Endothelial cell of umbilical vein (primary cell): ENCODE measurements around the gene THBD. TPM values are rescaled to one million over a fixed set of nuclear protein-coding genes. Genes with fewer than 3 reads are reported as not detected.

ENCODE experiments used
- BruUV-seq: library from RNA; stranded (reverse); fragments of 400-500 nt; replicated peaks from 2 replicates; lab custom pipeline; 2021; lab: Mats Ljungman, UMichigan
- CTCF ChIA-PET: fragments of 300-600, 350-600 bp; sonication (Branson Sonifier 250); formaldehyde crosslinking; loops from one replicate; lab custom pipeline; 2021; ENCODE audit warnings: antibody characterized with exemption, inconsistent platforms; lab: Charles Lee
- POLR2A ChIA-PET: fragments of 300-600, 350-600 bp; sonication (Branson Sonifier 250); formaldehyde crosslinking; loops from one replicate; lab custom pipeline; 2021; ENCODE audit warnings: antibody characterized with exemption, inconsistent platforms; lab: Charles Lee
- DNase-seq: peaks from one replicate; pipeline ENCODE4 v3.0.0-alpha.2; 2011; ENCODE audit warnings: low read depth, low spot score
- FAIRE-seq: peaks from 2 replicates; lab custom pipeline; 2011; peaks lifted over from hg19 to GRCh38; lab: Jason Lieb, UNC
- H2AFZ ChIP-seq: 2 replicates; pipeline ENCODE4 v1.6.0; 2012; ENCODE audit warnings: low read depth, low read length, control low read depth, inconsistent platforms
- H3K27ac ChIP-seq: 2 replicates; pipeline ENCODE4 v1.5.1; 2011; ENCODE audit warnings: low read depth, mild to moderate bottlenecking, control low read depth, low read length, moderate library complexity; ENCODE audit not compliant: insufficient read depth
- H3K27me3 ChIP-seq, 2 experiments: 2 replicates each; pipeline versions ENCODE4 v1.6.0 to v1.6.1; 2011; ENCODE audit warnings: low read length in 2 of 2, mixed read lengths in 1 of 2; ENCODE audit not compliant: control insufficient read depth in 2 of 2, insufficient read depth in 2 of 2
- H3K36me3 ChIP-seq, 2 experiments: 2 replicates in 1 of 2; 3 replicates in 1 of 2; pipeline ENCODE4 v1.5.1; 2011; ENCODE audit warnings: low read length in 2 of 2, mild to moderate bottlenecking in 1 of 2, moderate library complexity in 1 of 2; ENCODE audit not compliant: control insufficient read depth in 2 of 2, insufficient read depth in 2 of 2; ENCODE audit errors: extremely low read depth in 1 of 2
- H3K4me1 ChIP-seq: 3 replicates; pipeline ENCODE4 v1.5.1; 2011; ENCODE audit warnings: mild to moderate bottlenecking, low read length; ENCODE audit not compliant: control insufficient read depth, insufficient read depth; ENCODE audit errors: extremely low read depth
- H3K4me2 ChIP-seq: 2 replicates; pipeline ENCODE4 v1.6.1; 2011; ENCODE audit warnings: low read length, control low read depth, mixed read lengths; ENCODE audit not compliant: insufficient read depth
- H3K4me3 ChIP-seq, 3 experiments: fragments of 200-600 bp in 1 of 3; sonication (generic), shearing (Covaris generic) in 1 of 3; replicated peaks in 1 of 3; 2 replicates each; pipeline ENCODE4 v1.5.1; 2011 to 2016; ENCODE audit warnings: control low read depth in 3 of 3, low read length in 3 of 3, mild to moderate bottlenecking in 2 of 3, inconsistent platforms in 1 of 3, low read depth in 1 of 3, moderate library complexity in 1 of 3; ENCODE audit not compliant: insufficient read depth in 1 of 3
- H3K79me2 ChIP-seq: 2 replicates; pipeline ENCODE4 v1.6.0; 2012; ENCODE audit warnings: low read length, inconsistent platforms; ENCODE audit not compliant: control insufficient read depth, insufficient read depth
- H3K9ac ChIP-seq: replicated peaks from 2 replicates; pipeline ENCODE3; 2011; ENCODE audit warnings: low read length, control low read depth; ENCODE audit not compliant: insufficient read depth; ENCODE audit errors: extremely low read depth
- H3K9me1 ChIP-seq: replicated peaks from 3 replicates; pipeline ENCODE4 v1.6.0; 2011; ENCODE audit warnings: mild to moderate bottlenecking, low read length; ENCODE audit not compliant: control insufficient read depth, insufficient read depth; ENCODE audit errors: extremely low read depth
- H3K9me3 ChIP-seq: replicated peaks from 2 replicates; pipeline ENCODE4 v1.5.1; 2012; ENCODE audit warnings: low read length, inconsistent platforms; ENCODE audit not compliant: control insufficient read depth, insufficient read depth
- H4K20me1 ChIP-seq: replicated peaks from 2 replicates; pipeline ENCODE3; 2011; ENCODE audit warnings: mild to moderate bottlenecking, low read length; ENCODE audit not compliant: control insufficient read depth, insufficient read depth; ENCODE audit errors: extremely low read depth
- CTCF ChIP-seq, 2 donors: IDR thresholded peaks; 1 replicate in 1 of 2; 2 replicates in 1 of 2; pipeline ENCODE4 v1.5.1; 2011; ENCODE audit warnings: low read length in 2 of 2, mild to moderate bottlenecking in 2 of 2, moderate library complexity in 2 of 2, control low read depth in 1 of 2, inconsistent platforms in 1 of 2, low read depth in 1 of 2; ENCODE audit not compliant: insufficient read depth in 1 of 2; ENCODE audit errors: extremely low read depth in 1 of 2
- EZH2 ChIP-seq: IDR thresholded peaks from 2 replicates; pipeline ENCODE4 v1.6.1; 2012; ENCODE audit warnings: borderline replicate concordance, low read depth, mild to moderate bottlenecking, moderate library complexity, low read length, inconsistent platforms; ENCODE audit not compliant: severe bottlenecking
- FOS ChIP-seq: IDR thresholded peaks from 2 replicates; pipeline ENCODE4 v1.6.1; 2011; ENCODE audit warnings: mild to moderate bottlenecking, low read length, moderate library complexity, borderline replicate concordance; ENCODE audit not compliant: insufficient read depth
- GATA2 ChIP-seq: IDR thresholded peaks from 2 replicates; pipeline ENCODE4 v1.7.0; 2011; ENCODE audit warnings: low read depth, mild to moderate bottlenecking, moderate library complexity, mixed read lengths, low read length; ENCODE audit not compliant: insufficient read length, insufficient read depth
- JUN ChIP-seq: IDR thresholded peaks from 2 replicates; pipeline ENCODE4 v1.6.1; 2011; ENCODE audit warnings: borderline replicate concordance, low read depth; ENCODE audit not compliant: insufficient read length, insufficient read depth
- MYC ChIP-seq: IDR thresholded peaks from one replicate; pipeline ENCODE4 v1.6.1; 2011; ENCODE audit warnings: mild to moderate bottlenecking, low read depth, low read length
- POLR2A ChIP-seq: IDR thresholded peaks from 2 replicates; pipeline ENCODE4 v1.6.1; 2012; ENCODE audit warnings: low read depth, mild to moderate bottlenecking, control low read depth, low read length
- POLR2AphosphoS5 ChIP-seq: IDR thresholded peaks from 2 replicates; pipeline ENCODE4 v1.6.1; 2012; ENCODE audit warnings: low read depth, mild to moderate bottlenecking, control low read depth, low read length, moderate library complexity; ENCODE audit not compliant: insufficient read depth
- dilution Hi-C: fragments of 300-500 bp; cut with MboI; formaldehyde crosslinking; loops from one replicate; pipeline ENCODE4 v1.15.0; 2019; ENCODE audit warnings: low sequenced_read_pairs; ENCODE audit not compliant: extremely low pct_ligation_motif_present
- intact Hi-C: fragments of 100-400 bp; cut with micrococcal nuclease; formaldehyde crosslinking; loops from one replicate; pipeline ENCODE4 v1.10.0; 2022
- polyA plus RNA-seq, 4 experiments: library from polyadenylated mRNA; depleted of rRNA in 3 of 4; stranded (reverse) in 3 of 4; unstranded in 1 of 4; fragments of >200 nt; gene quantifications; 2 replicates each; pipeline versions ENCODE4 v1.2.1 to v1.2.3, GENCODE V29; 2011 to 2012; ENCODE audit warnings: missing spikeins in 1 of 4
- total RNA-seq: library from RNA; stranded (reverse); gene quantifications from 2 replicates; pipeline ENCODE4 v1.2.3, GENCODE V29; 2021
- TF ChIP-seq, protein P1 (sequence below): IDR thresholded peaks from 2 replicates; pipeline ENCODE4 v1.6.1; 2011; ENCODE audit not compliant: insufficient read depth, insufficient read length

Gene THBD
- total and polyA plus RNA-seq, 2 donors (not counting 3 experiments of a cell fraction or from before 2014, with no cell fraction given): 17.1 to 28.0 TPM

DNA sequence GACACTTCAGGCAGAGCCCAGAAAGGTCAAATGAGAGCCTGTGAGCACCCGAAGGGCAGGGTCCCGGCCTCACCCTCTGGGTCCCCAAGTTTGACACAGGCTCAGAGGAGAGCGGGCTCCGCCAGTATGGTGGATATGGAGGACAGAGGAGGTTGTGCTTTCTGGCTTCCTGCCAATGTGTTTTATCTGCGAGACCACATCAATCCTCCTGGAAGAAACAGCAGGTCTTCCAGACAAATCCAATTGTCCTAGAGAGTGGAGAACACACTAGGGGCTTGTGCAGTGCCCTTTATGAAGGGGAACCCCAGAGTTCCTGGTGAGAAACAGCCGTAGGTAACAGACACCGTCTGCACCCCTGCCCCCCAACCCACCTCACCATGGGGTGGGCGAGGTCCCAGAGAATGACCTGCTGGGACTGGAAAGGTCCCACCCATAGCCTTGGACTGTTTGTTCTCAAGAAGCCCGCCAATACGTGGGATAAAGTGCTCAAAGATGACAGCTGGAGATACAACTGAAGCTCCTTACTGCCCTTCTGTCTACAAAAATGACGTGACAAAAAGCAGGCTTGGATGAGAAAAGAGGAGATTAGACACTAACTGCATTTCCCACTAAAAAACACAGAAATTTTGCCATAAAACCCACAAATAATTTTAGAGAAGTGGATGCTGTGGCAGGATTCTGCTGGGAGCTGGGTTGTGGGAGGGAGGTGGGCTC lies 38.3 kb downstream of the THBD start:
- Histone ChIP-seq H3K9me1 (no peaks in the 10 kb centered on the region), H3K79me2 (no peaks in the 10 kb centered on the region), H3K27me3 (no peaks in the 10 kb centered on the region), H3K27ac (no peak overlapping the region), H3K4me2 (no peak overlapping the region), H4K20me1 (no peaks in the 10 kb centered on the region), H3K4me1 (no peaks in the 10 kb centered on the region), H3K9ac (no peak overlapping the region), H3K36me3 (no peaks in the 10 kb centered on the region), H2AFZ (no peak overlapping the region), H3K9me3 (no peaks in the 10 kb centered on the region), H3K4me3 (no peak overlapping the region)
- ChIA-PET CTCF (interaction anchor here (0.9 to 1.5 kb wide), 2 partner anchors 25 to 37 kb away, joined by 3 read pairs; no protein-coding TSS in a partner anchor), POLR2A (no interaction called here)
- TF ChIP-seq EZH2 (no peak), MYC (no peak), FOS (no peak), CTCF (IDR thresholded peaks at IDR 0.05; ENCODE audit: extremely low read depth in 1 of 2, insufficient read depth in 1 of 2, low read depth in 1 of 2, low read length in 2 of 2) (no peak), JUN (no peak), POLR2A (no peak), GATA2 (no peak), POLR2AphosphoS5 (no peak)
- TF ChIP-seq, protein P1, sequence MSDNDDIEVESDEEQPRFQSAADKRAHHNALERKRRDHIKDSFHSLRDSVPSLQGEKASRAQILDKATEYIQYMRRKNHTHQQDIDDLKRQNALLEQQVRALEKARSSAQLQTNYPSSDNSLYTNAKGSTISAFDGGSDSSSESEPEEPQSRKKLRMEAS: no peak
- dilution Hi-C loops: no loop called here
- BruUV-seq: no TSS peak
- DNase-seq (no peak), FAIRE-seq (no peak)
- intact Hi-C loops: no loop called here
